WERI-Rb-1 (cell line): ENCODE measurements around the gene SAT2.
A peak's percentile ranks its signal among the peaks of the same experiment; 100 is the strongest.

ENCODE experiments used
- DNase-seq: peaks from one replicate; pipeline ENCODE4 v3.0.0-alpha.2; 2020
- H3K27ac ChIP-seq: fragments of 250-450 bp; sonication (Bioruptor Pico); 2 replicates; pipeline ENCODE4 v1.5.1; 2020; ENCODE audit warnings: mild to moderate bottlenecking, moderate library complexity
- H3K27me3 ChIP-seq: fragments of 250-450 bp; sonication (Bioruptor Pico); 2 replicates; pipeline ENCODE4 v1.5.1; 2021; ENCODE audit warnings: mild to moderate bottlenecking, low read depth, moderate library complexity; ENCODE audit not compliant: insufficient read depth, severe bottlenecking
- H3K36me3 ChIP-seq: fragments of 250-450 bp; sonication (Bioruptor Pico); 2 replicates; pipeline ENCODE4 v1.5.1; 2020; ENCODE audit warnings: mild to moderate bottlenecking, moderate library complexity
- H3K4me3 ChIP-seq: 2 replicates; pipeline ENCODE4 v1.5.1; 2011; ENCODE audit warnings: low read depth, mild to moderate bottlenecking, control low read depth, low read length
- H3K9me3 ChIP-seq: fragments of 250-450 bp; sonication (Bioruptor Pico); 2 replicates; pipeline ENCODE4 v1.5.1; 2021; ENCODE audit warnings: mild to moderate bottlenecking, moderate library complexity; ENCODE audit not compliant: severe bottlenecking
- TF ChIP-seq, protein P1 (sequence below): IDR thresholded peaks from 2 replicates; pipeline ENCODE4 v1.5.1; 2011; ENCODE audit warnings: low read depth, mild to moderate bottlenecking, control low read depth, inconsistent platforms, low read length

SAT2 gene

DNA sequence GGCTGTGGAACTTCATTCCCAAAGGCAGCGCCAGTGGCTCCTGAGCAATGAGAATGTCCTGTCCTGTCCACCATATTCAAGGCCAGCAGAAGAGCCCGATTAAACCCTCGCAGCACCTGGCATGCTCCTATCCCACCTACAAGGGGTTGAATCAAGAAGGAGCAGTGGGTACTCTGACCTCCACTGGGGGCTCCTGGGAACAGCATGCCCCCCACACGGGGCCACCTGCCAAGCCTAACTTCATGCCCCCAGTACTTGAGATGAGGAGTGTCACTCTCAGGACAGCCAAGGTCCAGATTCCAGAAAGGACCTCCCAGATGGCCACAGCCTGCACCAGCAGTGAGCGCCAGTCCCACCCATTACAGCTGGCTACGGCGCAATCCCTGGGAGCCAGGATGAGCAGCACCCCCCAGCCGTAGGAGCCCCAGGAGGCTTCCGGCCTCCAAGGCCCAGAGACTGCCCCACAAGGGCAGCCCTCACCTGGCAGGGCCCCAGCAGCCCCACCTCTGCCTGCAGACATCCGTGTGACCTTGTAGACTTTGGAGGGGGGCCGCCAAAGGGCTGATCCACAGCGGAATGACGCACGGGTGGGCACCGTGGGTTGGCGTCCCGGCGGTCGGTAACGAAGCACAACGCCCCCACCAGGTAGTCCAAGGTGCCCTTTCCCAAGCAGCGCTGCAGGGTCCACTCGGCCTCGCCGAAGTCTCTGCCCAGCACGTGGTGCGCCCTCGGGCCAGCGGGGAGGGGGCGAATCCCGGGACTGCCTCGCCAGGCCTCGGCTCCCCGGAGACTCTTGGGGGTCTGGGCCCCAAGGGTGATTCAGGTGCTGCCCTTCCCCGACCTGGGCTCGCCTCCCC lies 45.0 kb downstream of the SAT2 start:
- peak overlapping the region; percentile 97 for H3K27ac ChIP-seq
- TF ChIP-seq, protein P1, sequence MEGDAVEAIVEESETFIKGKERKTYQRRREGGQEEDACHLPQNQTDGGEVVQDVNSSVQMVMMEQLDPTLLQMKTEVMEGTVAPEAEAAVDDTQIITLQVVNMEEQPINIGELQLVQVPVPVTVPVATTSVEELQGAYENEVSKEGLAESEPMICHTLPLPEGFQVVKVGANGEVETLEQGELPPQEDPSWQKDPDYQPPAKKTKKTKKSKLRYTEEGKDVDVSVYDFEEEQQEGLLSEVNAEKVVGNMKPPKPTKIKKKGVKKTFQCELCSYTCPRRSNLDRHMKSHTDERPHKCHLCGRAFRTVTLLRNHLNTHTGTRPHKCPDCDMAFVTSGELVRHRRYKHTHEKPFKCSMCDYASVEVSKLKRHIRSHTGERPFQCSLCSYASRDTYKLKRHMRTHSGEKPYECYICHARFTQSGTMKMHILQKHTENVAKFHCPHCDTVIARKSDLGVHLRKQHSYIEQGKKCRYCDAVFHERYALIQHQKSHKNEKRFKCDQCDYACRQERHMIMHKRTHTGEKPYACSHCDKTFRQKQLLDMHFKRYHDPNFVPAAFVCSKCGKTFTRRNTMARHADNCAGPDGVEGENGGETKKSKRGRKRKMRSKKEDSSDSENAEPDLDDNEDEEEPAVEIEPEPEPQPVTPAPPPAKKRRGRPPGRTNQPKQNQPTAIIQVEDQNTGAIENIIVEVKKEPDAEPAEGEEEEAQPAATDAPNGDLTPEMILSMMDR = no peak
- peaks cover 47% of the 10 kb centered on the region for H3K36me3 ChIP-seq
- H3K9me3 ChIP-seq = peaks cover 5% of the 10 kb centered on the region
- DNase-seq = peak; percentile 4
- no peaks in the 10 kb centered on the region for H3K27me3 ChIP-seq
- H3K4me3 ChIP-seq = no peak overlapping the region

DNA sequence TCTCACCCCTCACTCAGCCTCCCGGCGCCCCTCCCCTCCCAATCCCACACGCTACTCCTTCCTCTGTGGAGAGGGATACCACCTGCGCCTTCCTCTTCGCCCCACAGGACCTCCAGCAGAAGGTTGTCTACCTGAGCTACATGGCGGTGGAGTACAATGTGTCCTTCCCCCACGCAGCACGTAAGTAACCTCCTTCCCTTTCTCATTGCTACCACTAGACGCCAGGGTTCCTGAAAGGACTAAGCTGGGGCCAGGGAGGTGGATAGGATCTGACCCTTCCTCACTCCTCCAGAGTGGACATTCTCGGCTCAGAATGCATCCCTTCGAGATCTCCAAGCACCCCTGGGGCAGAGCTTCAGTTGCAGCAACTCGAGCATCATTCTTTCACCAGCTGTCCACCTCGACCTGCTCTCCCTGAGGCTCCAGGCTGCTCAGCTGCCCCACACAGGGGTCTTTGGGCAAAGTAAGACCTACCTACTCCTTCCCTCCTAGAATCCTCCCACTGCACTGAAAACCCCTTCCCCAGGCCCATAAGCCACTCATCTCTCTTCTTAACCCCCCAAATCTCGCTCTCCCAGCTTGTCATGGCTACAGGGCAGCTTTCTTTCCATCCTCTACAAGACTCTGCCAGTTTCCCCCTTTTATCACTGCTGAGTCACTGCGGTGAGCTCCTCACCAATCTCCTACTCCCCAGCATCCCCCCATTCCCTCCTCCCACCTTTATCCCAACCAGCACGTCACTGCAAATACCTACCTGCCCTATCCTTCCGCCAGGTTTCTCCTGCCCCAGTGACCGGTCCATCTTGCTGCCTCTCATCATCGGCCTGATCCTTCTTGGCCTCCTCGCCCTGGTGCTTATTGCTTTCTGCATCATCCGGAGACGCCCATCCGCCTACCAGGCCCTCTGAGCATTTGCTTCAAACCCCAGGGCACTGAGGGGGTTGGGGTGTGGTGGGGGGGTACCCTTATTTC lies 46.7 kb downstream of the SAT2 start:
- peak; percentile 3 for DNase-seq
- no peak overlapping the region for H3K27ac ChIP-seq
- H3K27me3 ChIP-seq = no peaks in the 10 kb centered on the region
- peaks cover 53% of the 10 kb centered on the region for H3K36me3 ChIP-seq
- H3K4me3 ChIP-seq = no peak overlapping the region
- TF ChIP-seq, protein P1 = no peak
- H3K9me3 ChIP-seq = peaks cover 5% of the 10 kb centered on the region

DNA sequence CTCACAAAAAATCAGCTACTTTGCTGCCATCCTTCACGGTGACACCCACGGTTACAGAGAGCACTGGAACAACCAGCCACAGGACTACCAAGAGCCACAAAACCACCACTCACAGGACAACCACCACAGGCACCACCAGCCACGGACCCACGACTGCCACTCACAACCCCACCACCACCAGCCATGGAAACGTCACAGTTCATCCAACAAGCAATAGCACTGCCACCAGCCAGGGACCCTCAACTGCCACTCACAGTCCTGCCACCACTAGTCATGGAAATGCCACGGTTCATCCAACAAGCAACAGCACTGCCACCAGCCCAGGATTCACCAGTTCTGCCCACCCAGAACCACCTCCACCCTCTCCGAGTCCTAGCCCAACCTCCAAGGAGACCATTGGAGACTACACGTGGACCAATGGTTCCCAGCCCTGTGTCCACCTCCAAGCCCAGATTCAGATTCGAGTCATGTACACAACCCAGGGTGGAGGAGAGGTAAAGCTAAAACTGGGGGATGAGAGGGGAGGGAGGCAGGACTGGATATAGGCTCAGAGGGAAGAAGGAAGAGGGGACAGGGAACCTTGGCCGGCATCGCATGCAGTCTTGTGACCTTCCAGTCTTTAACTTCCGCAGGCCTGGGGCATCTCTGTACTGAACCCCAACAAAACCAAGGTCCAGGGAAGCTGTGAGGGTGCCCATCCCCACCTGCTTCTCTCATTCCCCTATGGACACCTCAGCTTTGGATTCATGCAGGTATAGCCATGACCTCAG lies 47.6 kb downstream of the SAT2 start:
- Histone ChIP-seq H3K36me3 (peaks cover 62% of the 10 kb centered on the region), H3K27me3 (no peaks in the 10 kb centered on the region), H3K4me3 (no peak overlapping the region), H3K9me3 (peaks cover 5% of the 10 kb centered on the region), H3K27ac (peak overlapping the region; percentile 45; the same call in 1 of the 2 replicates)
- TF ChIP-seq, protein P1 = no peak
- no peak for DNase-seq

DNA sequence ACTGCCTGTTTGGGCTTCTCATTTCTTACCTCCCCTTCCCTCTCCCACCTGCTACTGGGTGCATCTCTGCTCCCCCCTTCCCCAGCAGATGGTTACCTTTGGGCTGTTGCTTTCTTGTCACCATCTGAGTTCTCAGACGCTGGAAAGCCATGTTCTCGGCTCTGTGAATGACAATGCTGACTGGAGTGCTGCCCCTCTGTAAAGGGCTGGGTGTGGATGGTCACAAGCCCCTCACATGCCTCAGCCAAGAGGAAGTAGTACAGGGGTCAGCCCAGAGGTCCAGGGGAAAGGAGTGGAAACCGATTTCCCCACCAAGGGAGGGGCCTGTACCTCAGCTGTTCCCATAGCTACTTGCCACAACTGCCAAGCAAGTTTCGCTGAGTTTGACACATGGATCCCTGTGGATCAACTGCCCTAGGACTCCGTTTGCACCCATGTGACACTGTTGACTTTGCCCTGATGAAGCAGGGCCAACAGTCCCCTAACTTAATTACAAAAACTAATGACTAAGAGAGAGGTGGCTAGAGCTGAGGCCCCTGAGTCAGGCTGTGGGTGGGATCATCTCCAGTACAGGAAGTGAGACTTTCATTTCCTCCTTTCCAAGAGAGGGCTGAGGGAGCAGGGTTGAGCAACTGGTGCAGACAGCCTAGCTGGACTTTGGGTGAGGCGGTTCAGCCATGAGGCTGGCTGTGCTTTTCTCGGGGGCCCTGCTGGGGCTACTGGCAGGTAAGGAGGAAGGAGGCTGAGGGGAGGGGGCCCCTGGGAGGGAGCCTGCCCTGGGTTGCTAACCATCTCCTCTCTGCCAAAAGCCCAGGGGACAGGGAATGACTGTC lies 48.4 kb downstream of the SAT2 start, which contains the start of gene CD68:
Gene CD68, plus strand, starts transcription at position 638 of the 833 bp plus-strand sequence. Its CDS starts 40 bp downstream, at position 678.
- DNase-seq = no peak
- H3K4me3 ChIP-seq = no peak within 1 kb of the TSS
- H3K27ac ChIP-seq = peak within 1 kb of the TSS; percentile 45
- peaks cover 70% of the 10 kb centered on the region for H3K36me3 ChIP-seq
- TF ChIP-seq, protein P1 = no peak
- H3K9me3 ChIP-seq = peaks cover 5% of the 10 kb centered on the region
- H3K27me3 ChIP-seq = no peaks in the 10 kb centered on the region
